HG03520 (cell line): ENCODE data around the gene RIIAD1.
"Not testable (repeated sequence)": the region's sequence is repeated elsewhere in the genome, so short reads cannot be mapped to it uniquely, and the experiment has no call there.

Experiments
- ATAC-seq: cut with Tn5 transposase; IDR thresholded peaks from one replicate; pipeline ENCODE4 v1.9.1; 2021; ENCODE audit warnings: mild to moderate bottlenecking, moderate library complexity; ENCODE audit not compliant: unreplicated experiment

Gene RIIAD1, protein sequence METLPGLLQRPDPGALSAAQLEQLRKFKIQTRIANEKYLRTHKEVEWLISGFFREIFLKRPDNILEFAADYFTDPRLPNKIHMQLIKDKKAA

GRCh38 chr1:151720974-151721787 is at the start of gene RIIAD1:
Gene RIIAD1 (plus strand): TSS chr1:151721522. CDS start chr1:151721537, 15 bp downstream.
- ATAC-seq, result no peak

DNA sequence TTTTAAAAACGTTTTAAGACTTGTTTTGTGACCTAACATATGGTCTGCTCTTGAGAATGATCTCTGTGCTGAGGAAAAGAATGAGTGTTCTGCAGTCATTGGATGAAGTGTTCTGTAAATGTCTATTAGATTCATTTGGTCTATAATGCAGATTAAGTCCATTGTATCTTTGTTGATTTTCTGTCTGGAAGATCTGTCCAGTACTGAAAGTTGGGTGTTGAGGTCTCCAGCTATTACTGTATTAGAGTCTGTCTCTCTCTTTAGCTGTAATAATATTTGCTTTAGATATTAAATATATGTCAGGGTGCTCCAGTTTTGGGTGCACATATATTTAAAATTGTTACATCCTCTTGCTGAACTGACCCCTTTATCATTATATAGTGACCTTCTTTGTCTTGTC is 47.9 kb upstream of the RIIAD1 start:
- ATAC-seq, result no peak

GRCh38 chr1:151680391-151680790 is 40.9 kb upstream of the RIIAD1 start:
- no peak for ATAC-seq

DNA sequence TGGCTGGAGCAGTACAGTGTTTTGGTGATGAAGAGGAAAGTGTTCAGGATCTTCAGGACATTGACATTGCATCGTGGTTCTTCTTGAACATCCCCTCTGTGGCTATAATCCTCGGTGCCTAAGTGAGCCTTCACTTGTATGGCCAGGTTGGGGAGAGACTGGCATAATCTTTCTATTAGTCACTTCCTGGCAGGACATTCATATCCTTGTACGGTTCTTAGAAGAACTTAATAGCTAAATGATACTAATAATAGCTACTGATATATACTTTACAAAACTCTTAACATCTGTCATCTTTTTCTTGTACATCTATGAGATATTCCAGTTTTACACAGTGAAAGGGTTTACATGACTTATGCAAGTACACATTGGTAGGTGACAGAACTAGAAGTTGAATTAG is 40.5 kb upstream of the RIIAD1 start:
- no peak for ATAC-seq

DNA sequence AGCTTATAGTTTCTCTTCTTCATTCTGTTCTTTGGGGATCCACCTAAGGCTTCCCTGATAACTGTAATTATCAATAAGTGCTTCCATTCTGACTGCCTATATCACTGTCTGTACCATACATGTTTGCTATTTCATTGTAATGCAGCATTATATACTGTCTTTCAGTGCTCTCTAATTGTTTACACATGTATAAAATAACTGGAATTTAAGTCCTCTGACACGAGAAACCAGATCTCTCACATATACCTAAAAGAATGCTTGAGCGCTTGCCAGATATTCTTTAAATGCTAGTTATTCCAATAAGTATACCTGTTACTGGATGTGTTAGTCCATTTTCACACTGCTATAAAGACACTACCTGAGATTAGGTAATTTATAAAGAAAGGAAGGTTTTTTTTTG is 39.4 kb upstream of the RIIAD1 start:
- ATAC-seq, result no peak

DNA sequence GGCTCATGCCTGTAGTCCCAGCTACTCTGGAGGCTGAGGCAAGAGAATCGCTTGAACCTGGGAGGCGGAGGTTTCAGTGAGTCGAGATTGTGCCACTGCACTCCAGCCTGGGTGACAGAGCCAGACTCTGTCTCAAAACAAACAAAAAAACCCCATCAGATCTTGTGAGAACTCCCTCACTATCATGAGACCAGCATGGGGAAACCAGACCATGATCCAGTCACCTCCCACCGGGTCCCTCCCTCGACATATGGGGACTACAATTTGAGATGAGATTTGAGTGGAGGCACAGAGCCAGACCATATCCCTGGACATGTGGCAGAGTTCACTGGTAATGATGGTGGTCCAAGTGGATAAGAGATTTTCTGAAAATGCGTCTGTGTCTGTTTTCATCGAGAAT is 38.4 kb upstream of the RIIAD1 start:
- ATAC-seq, result not testable (repeated sequence)

- ATAC-seq, result no peak
Measured at GRCh38 chr1:151684128-151684527, 37.2 kb upstream of the RIIAD1 start.

GRCh38 chr1:151686561-151686960 is 34.8 kb upstream of the RIIAD1 start:
- ATAC-seq, result no peak

GRCh38 chr1:151689494-151689893 is 31.8 kb upstream of the RIIAD1 start:
- no peak for ATAC-seq

GRCh38 chr1:151692226-151692625 is 29.1 kb upstream of the RIIAD1 start:
- no peak for ATAC-seq

GRCh38 chr1:151693057-151693651 is 28.2 kb upstream of the RIIAD1 start:
- ATAC-seq, result no peak

DNA sequence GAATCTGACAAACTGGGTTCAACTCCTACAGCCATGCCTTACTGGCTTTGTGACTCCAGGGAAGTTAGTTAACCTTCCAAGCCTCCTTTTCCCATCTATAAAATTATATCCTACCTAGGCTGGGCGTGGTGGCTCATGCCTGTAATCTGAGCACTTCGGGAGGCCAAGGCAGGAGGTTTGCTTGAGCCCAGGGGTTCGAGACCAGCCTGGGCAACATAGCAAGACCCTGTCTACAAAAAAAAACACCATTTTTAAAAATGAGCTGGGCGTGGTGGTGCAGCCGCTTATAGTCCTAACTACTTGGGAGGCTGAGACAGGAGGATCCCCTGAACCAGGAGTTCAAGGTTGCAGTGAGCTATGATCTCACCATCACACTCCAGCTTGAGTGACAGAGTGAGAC is 19.8 kb upstream of the RIIAD1 start:
- no peak for ATAC-seq

DNA sequence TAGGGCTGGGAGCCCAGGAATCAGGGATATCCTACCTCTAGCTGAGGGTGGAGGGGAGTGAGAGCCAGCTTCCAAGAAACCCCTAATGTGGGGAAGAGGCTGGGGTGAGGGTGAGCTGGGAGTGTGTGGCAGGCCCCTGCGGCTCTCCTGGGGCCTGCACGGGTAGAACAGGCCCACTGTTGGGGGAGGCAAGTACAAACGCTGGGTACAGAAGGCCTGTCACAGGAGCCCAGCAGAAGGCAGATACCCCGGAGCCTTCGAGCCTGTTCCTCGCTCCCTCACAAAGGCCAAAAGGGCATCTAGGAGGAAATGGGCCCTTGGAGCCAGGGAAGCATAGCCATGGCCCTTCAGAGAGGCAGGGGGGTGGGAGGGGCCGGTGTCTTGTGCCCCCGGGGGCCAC is 18.4 kb upstream of the RIIAD1 start:
- no peak for ATAC-seq

DNA sequence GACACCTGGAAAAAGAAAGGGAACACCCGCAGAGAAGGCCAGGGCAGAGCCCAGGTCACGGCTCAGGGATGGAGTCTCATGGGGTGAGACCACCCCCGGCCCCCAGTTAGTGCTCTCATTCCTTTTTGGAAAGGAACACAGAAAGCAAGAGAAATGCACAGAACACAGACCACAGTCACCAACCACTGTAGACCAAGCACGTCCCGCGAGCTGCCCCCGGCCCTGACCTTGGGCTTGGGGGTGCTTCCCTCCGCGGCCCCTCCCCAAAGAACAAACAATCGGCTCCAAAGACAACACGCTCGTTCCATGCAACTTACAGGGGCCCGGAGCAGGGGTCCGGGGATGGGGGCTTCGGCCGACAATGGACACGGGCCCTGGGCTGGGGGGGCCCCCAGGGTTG is 17.5 kb upstream of the RIIAD1 start:
- no peak for ATAC-seq

- no peak for ATAC-seq
Measured at GRCh38 chr1:151704246-151704645, 17.1 kb upstream of the RIIAD1 start.

GRCh38 chr1:151705146-151705545 is 16.2 kb upstream of the RIIAD1 start:
- no peak for ATAC-seq

DNA sequence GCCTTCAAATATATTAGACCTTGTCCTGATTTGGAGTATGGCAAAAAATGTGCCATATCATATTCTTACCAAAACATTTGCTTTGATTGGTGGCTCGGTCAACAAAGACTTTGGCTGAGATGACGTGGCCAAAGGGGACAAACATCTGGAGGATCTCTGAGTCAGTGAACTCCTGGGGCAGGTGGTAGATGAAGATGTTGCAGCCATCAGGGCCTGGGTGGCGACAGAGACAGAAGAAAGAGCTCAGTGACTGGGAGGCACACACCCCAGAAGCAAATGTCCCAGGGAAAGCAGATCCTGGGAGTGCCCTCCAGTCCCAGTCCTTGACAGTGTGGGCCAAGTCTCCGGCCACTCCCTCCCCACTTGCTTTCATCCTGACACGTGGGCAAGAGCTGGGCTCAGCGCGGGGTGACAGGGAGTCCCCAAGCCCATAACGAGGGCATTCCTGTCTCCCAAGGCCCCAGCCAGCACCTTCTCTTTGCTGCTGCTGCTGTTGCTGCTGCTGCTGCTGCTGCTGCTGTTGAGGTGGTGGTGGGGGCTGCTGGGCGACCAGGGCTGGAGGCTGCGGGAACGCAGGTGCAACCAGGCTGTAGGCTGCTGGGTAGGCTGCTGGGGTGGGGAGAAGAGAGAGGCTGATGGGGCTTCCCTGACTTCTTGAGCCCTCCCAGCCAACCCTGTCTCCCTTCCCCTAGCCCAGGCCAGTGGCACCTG is 15.4 kb upstream of the RIIAD1 start:
- no peak for ATAC-seq

GRCh38 chr1:151706464-151707415 is 14.6 kb upstream of the RIIAD1 start:
- ATAC-seq, result no peak

- ATAC-seq, result no peak
Measured at GRCh38 chr1:151707541-151708065, 13.7 kb upstream of the RIIAD1 start.

DNA sequence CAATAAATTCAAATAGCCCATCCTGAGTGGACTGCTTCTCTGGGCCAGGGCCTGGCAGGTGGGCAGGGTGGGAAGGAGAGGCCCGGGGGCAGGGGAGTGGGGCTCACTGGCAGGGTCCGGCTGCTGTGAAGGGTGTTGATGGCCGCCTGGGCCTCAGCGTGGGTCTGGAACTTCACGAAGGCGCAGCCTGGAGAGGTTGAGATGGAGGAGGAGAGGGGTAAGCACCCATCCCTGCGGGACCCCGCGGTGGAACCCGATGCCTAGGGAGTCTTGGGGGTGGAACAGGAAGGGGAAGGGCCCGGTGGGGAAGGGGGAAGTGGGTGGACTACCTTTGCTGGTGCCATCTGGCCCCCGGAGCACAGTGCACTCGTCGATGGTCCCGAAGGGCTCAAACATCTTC is 12.4 kb upstream of the RIIAD1 start:
- no peak for ATAC-seq
